HG02981 (cell line): ENCODE results near the gene MARCO.
A peak's percentile ranks its signal among the peaks of the same experiment; 100 is the strongest.

Experiments
- ATAC-seq: cut with Tn5 transposase; IDR thresholded peaks from one replicate; pipeline ENCODE4 v1.9.1; 2021; ENCODE audit warnings: mild to moderate bottlenecking, moderate library complexity; ENCODE audit not compliant: unreplicated experiment

MARCO gene

GRCh38 chr2:118973542-118973951 is 31.6 kb downstream of the MARCO start:
- no peak for ATAC-seq

GRCh38 chr2:118974103-118974993 is 32.4 kb downstream of the MARCO start:
- ATAC-seq = no peak

GRCh38 chr2:118975133-118975532 is 33.1 kb downstream of the MARCO start:
- no peak for ATAC-seq

- no peak for ATAC-seq
Observed at GRCh38 chr2:118978064-118978463, 36.1 kb downstream of the MARCO start.

GRCh38 chr2:118979152-118979861 is 37.3 kb downstream of the MARCO start:
- ATAC-seq = no peak

GRCh38 chr2:118980022-118980421 is 38.0 kb downstream of the MARCO start:
- ATAC-seq = no peak

- no peak for ATAC-seq
Observed at GRCh38 chr2:118980573-118980972, 38.6 kb downstream of the MARCO start.

GRCh38 chr2:118981632-118982031 is 39.6 kb downstream of the MARCO start:
- ATAC-seq = no peak

GRCh38 chr2:118982039-118982438 is 40.0 kb downstream of the MARCO start:
- no peak for ATAC-seq

- no peak for ATAC-seq
Observed at GRCh38 chr2:118983133-118983532, 41.1 kb downstream of the MARCO start.

GRCh38 chr2:118983915-118984314 is 41.9 kb downstream of the MARCO start:
- no peak for ATAC-seq

GRCh38 chr2:118986738-118987137 is 44.7 kb downstream of the MARCO start:
- ATAC-seq = peak; percentile 51

GRCh38 chr2:118987886-118988285 is 45.9 kb downstream of the MARCO start:
- ATAC-seq = no peak

GRCh38 chr2:118988706-118989105 is 46.7 kb downstream of the MARCO start:
- ATAC-seq = no peak

GRCh38 chr2:118989481-118989880 is 47.5 kb downstream of the MARCO start:
- peak; percentile 62 for ATAC-seq

- ATAC-seq = no peak
Observed at GRCh38 chr2:118990757-118991545, 49.0 kb downstream of the MARCO start.

GRCh38 chr2:118991554-118991953 is 49.6 kb downstream of the MARCO start:
- no peak for ATAC-seq

- ATAC-seq = no peak
Observed at GRCh38 chr2:118992740-118993391, 50.9 kb downstream of the MARCO start.

- ATAC-seq = no peak
Observed at GRCh38 chr2:118993392-118993752, 51.4 kb downstream of the MARCO start.

- no peak for ATAC-seq
Observed at GRCh38 chr2:118994172-118994700, 52.2 kb downstream of the MARCO start.

GRCh38 chr2:118994778-118995177 is 52.8 kb downstream of the MARCO start:
- no peak for ATAC-seq
